Mucosa of gallbladder (tissue), 1 donor: ENCODE results near the gene SEC14L3. TPM values are rescaled to one million over a fixed set of nuclear protein-coding genes. Genes with fewer than 3 reads are reported as not detected.

Source experiments
- DNase-seq: peaks from one replicate; pipeline ENCODE4 v3.0.0-alpha.2; 2020; ENCODE audit warnings: low spot score
- total RNA-seq: library from RNA; stranded (reverse); gene quantifications from one replicate; pipeline ENCODE4 v1.2.1, GENCODE V29; 2021
- donor health status: DM: no; HTN: no; CAD: no.

The SEC14L3 gene
- total RNA-seq, 1 donor from 2014 or later = not detected

GRCh38 chr22:30423301-30423958 lies 48.4 kb downstream of the SEC14L3 start:
- peak; percentile 43 for DNase-seq

- DNase-seq = peak; percentile 79
Observed at GRCh38 chr22:30422481-30423300, 49.1 kb downstream of the SEC14L3 start.

- DNase-seq = no peak
Observed at GRCh38 chr22:30421695-30422480, 49.9 kb downstream of the SEC14L3 start.

DNA sequence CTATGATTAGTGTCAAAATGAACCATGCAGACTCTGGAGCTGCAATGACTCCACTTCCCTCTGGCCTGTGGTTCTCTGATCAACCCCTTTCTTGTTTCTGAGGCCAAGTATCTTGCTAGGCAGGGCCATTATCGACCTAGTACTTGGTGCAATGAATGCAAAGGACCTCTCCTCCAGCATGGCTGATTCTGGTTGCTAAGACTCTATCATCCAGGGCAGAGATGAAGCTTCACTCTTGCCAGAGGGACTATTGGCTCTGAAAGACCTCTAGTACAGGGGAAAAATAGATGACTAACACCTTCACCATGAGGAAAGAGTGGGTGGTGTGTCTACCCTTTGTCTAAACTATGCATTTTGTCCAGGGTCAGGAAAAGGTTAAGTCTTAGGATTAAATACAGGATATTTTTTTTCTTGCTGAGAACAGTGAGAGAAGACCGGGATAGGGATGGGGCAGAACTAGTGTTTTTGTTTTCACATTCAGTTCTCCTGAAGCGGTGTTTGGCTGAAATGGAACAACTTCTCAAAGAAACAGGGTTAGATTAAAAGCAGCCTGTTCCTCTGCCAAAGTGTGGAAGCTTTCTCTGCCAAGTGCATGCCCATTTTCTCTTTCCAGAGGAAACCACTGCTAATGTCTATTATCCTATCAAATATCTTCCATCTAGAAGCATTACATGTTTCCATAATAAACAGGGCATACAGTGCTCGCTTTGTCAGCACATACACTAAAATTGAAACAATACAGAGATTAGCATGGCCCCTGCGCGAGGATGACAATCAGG lies 51.3 kb downstream of the SEC14L3 start:
- no peak for DNase-seq

DNA sequence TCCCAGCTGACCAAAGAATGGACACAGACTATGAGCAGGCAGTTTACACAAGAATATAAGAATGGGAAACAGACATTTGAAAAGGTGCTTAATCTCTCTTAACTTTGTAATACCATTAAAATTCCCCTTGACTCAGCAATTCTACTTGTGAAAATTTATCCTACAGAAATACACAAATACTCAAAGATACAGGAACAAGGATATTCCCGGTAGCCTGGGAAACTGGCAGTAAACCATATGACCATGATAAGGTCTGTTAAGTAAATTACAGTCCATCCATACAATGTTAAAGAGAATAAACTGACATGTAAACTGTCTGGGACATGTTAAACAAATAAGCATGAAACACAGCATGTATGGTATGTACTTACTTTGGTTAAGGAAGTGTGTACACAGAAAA lies 55.0 kb downstream of the SEC14L3 start:
- DNase-seq = no peak

DNA sequence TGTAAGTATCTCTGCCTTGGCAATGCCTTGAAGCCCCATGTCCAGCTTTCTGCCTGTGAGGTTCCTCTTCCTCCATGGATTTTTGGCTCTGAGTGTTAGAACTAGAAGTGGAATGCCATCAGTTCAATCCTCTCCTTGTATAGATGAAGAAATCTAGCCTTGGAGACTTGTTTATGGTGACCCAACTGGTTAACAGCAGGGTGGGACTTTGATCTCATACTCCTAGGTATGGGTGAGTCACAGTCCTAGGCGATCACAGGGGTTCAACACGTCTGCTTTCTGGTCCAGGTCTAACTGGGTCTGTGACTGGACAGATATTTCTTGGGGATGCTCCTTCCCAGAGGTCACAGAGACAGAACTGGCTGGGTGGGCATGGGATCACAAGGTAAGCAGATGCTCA lies 55.4 kb downstream of the SEC14L3 start:
- DNase-seq = peak; percentile 34

GRCh38 chr22:30414525-30415047 lies 57.2 kb downstream of the SEC14L3 start:
- DNase-seq = no peak

- DNase-seq = no peak
Observed at GRCh38 chr22:30413745-30414524, 57.9 kb downstream of the SEC14L3 start.

- no peak for DNase-seq
Observed at GRCh38 chr22:30413001-30413400, 58.8 kb downstream of the SEC14L3 start.

DNA sequence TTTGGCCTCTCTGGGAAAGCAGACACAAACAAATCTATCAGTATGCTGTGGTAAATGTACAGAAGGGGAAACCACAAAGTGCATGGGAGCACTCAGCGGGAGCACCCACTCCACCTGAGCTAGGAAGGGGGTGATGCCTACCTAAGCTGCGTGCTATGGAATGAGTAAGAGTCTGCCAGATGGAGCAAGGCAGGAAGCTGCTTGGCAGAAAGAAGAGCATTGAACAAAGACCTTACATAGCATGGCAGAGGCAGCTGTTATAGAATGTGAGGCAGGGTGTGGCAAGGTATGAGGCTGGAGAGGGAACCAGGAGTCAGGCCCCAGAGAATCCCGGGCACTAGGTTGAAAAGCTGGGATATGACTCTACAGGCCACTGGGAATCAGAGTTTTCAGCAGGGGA lies 60.0 kb downstream of the SEC14L3 start:
- no peak for DNase-seq

Other genes starting within 250 kb of the SEC14L3 start
- gene LIF, start 225.3 kb downstream of the SEC14L3 start, total RNA-seq = 17.8 TPM
- gene OSM, start 205.2 kb downstream of the SEC14L3 start, total RNA-seq = 4.7 TPM
- gene CASTOR1, start 182.5 kb downstream of the SEC14L3 start, total RNA-seq = 19.1 TPM
- gene TBC1D10A, start 145.1 kb downstream of the SEC14L3 start, total RNA-seq = 48.4 TPM
- 179 TPM for gene SF3A1, start 115.1 kb downstream of the SEC14L3 start, total RNA-seq
- 6.5 TPM for gene CCDC157, start 115.0 kb downstream of the SEC14L3 start, total RNA-seq
- gene RNF215, start 84.6 kb downstream of the SEC14L3 start, total RNA-seq = 31.2 TPM
- 35.4 TPM for gene SEC14L2, start 75.0 kb downstream of the SEC14L3 start, total RNA-seq
- 20.0 TPM for gene MTFP1, start 46.2 kb downstream of the SEC14L3 start, total RNA-seq
- gene SEC14L4, start 33.7 kb upstream of the SEC14L3 start, total RNA-seq = 0.20 TPM
- 6.0 TPM for gene SEC14L6, start 74.7 kb upstream of the SEC14L3 start, total RNA-seq
- 102 TPM for gene GAL3ST1, start 102.6 kb upstream of the SEC14L3 start, total RNA-seq
- 62.6 TPM for gene PES1, start 119.9 kb upstream of the SEC14L3 start, total RNA-seq
- gene TCN2, start 135.2 kb upstream of the SEC14L3 start, total RNA-seq = 186 TPM
- gene SLC35E4, start 163.8 kb upstream of the SEC14L3 start, total RNA-seq = 4.6 TPM
- gene DUSP18, start 195.9 kb upstream of the SEC14L3 start, total RNA-seq = 24.2 TPM
- 10.4 TPM for gene OSBP2, start 222.9 kb upstream of the SEC14L3 start, total RNA-seq